GM23338 (cell line): ENCODE measurements around the gene GRIA1. TPM values are rescaled to one million over a fixed set of nuclear protein-coding genes. Genes with fewer than 3 reads are reported as not detected.

ENCODE experiments used
- ATAC-seq: fragments of 200-7000 bp; cut with Tn5 transposase; 3 replicates; pipeline ENCODE4 v1.9.1; 2020
- DNase-seq: peaks from one replicate; pipeline ENCODE4 v3.0.0-alpha.2; 2015; ENCODE audit warnings: low spot score
- H2AFZ ChIP-seq: fragments of 200-600 bp; sonication (generic); 2 replicates; pipeline ENCODE4 v1.8.0; 2016; ENCODE audit warnings: antibody characterized with exemption, mild to moderate bottlenecking, moderate library complexity
- H3F3A ChIP-seq: fragments of 200-600 bp; sonication (generic); replicated peaks from 2 replicates; pipeline ENCODE4 v1.8.0; 2017; ENCODE audit warnings: antibody characterized with exemption, mixed run types, low read depth
- H3K27ac ChIP-seq: fragments of 200-600 bp; sonication (generic); 2 replicates; pipeline ENCODE4 v1.6.1; 2016; ENCODE audit warnings: low read depth
- H3K27me3 ChIP-seq: fragments of 200-600 bp; sonication (generic); 2 replicates; pipeline ENCODE4 v1.8.0; 2016; ENCODE audit warnings: mild to moderate bottlenecking, mixed run types, moderate library complexity; ENCODE audit not compliant: insufficient read depth
- H3K36me3 ChIP-seq: fragments of 200-600 bp; sonication (generic); 2 replicates; pipeline ENCODE4 v1.8.0; 2016; ENCODE audit warnings: mild to moderate bottlenecking; ENCODE audit not compliant: insufficient read depth
- H3K4me1 ChIP-seq: fragments of 200-600 bp; sonication (generic); 2 replicates; pipeline ENCODE4 v1.8.0; 2016; ENCODE audit warnings: mild to moderate bottlenecking, moderate library complexity; ENCODE audit not compliant: insufficient read depth
- H3K4me2 ChIP-seq: fragments of 200-600 bp; sonication (generic); 2 replicates; pipeline ENCODE4 v1.7.1; 2017; ENCODE audit warnings: mixed run types
- H3K4me3 ChIP-seq: fragments of 200-600 bp; sonication (generic); 2 replicates; pipeline ENCODE4 v1.6.1; 2016; ENCODE audit warnings: mixed run types
- H3K79me2 ChIP-seq: fragments of 200-600 bp; sonication (generic); replicated peaks from 2 replicates; pipeline ENCODE4 v1.8.0; 2017; ENCODE audit warnings: mild to moderate bottlenecking; ENCODE audit not compliant: insufficient read depth
- H3K9me2 ChIP-seq: fragments of 200-600 bp; sonication (generic); 2 replicates; pipeline ENCODE4 v1.8.0; 2017; ENCODE audit not compliant: insufficient read depth
- H4K20me1 ChIP-seq: fragments of 200-600 bp; sonication (generic); replicated peaks from 2 replicates; pipeline ENCODE4 v1.8.0; 2017; ENCODE audit warnings: mild to moderate bottlenecking; ENCODE audit not compliant: insufficient read depth
- H3K27ac Mint-ChIP-seq: 2 replicates; pipeline ENCODE4 v1.8.0; 2020; ENCODE audit warnings: inconsistent platforms, mild to moderate bottlenecking, moderate library complexity, mixed read lengths
- H3K27me3 Mint-ChIP-seq: 3 replicates; pipeline ENCODE4 v1.8.0; 2022; ENCODE audit warnings: low read depth, mild to moderate bottlenecking, moderate library complexity, mixed read lengths, inconsistent platforms; ENCODE audit not compliant: insufficient read depth, poor library complexity
- H3K36me3 Mint-ChIP-seq: 3 replicates; pipeline ENCODE4 v1.8.0; 2021; ENCODE audit warnings: low read depth, mild to moderate bottlenecking, inconsistent platforms, moderate library complexity, mixed read lengths
- H3K4me1 Mint-ChIP-seq: 3 replicates; pipeline ENCODE4 v1.8.0; 2020; ENCODE audit warnings: mild to moderate bottlenecking, inconsistent platforms, mixed read lengths
- H3K4me3 Mint-ChIP-seq: 3 replicates; pipeline ENCODE4 v1.8.0; 2021; ENCODE audit warnings: moderate library complexity, mild to moderate bottlenecking, inconsistent platforms, mixed read lengths
- H3K9me3 Mint-ChIP-seq: 3 replicates; pipeline ENCODE4 v1.8.0; 2020; ENCODE audit warnings: moderate library complexity, mild to moderate bottlenecking, inconsistent platforms, mixed read lengths
- CREB1 ChIP-seq: fragments of 250-450 bp; sonication (Bioruptor Pico); IDR thresholded peaks from 2 replicates; pipeline ENCODE4 v1.5.0; 2020; ENCODE audit warnings: low read depth, mild to moderate bottlenecking, moderate library complexity
- CTCF ChIP-seq, 2 experiments: fragments of 200-600 bp in 1 of 2; sonication (generic) in 1 of 2; conservative IDR thresholded peaks; 2 replicates each; pipeline versions ENCODE4 v1.5.1 to v1.6.1; 2016 to 2017; ENCODE audit warnings: antibody characterized with exemption in 2 of 2, low read depth in 2 of 2, mild to moderate bottlenecking in 2 of 2, moderate library complexity in 1 of 2
- EZH2 ChIP-seq: fragments of 200-600 bp; sonication (generic); IDR thresholded peaks from one replicate; pipeline ENCODE4 v1.8.0; 2017; ENCODE audit warnings: antibody characterized with exemption, mild to moderate bottlenecking, low read depth; ENCODE audit not compliant: unreplicated experiment
- EZH2phosphoT487 ChIP-seq: fragments of 200-600 bp; sonication (generic); IDR thresholded peaks from one replicate; pipeline ENCODE4 v1.8.1; 2018; ENCODE audit warnings: antibody characterized with exemption; ENCODE audit not compliant: unreplicated experiment
- JUNB ChIP-seq: IDR thresholded peaks from one replicate; pipeline ENCODE4 v1.6.1; 2016; ENCODE audit warnings: antibody characterized with exemption; ENCODE audit not compliant: unreplicated experiment
- NANOG ChIP-seq: IDR thresholded peaks from 2 replicates; pipeline ENCODE4 v1.6.1; 2016; ENCODE audit warnings: antibody characterized with exemption, borderline replicate concordance
- POLR2AphosphoS5 ChIP-seq: IDR thresholded peaks from 2 replicates; pipeline ENCODE4 v1.6.1; 2016; ENCODE audit warnings: antibody characterized with exemption, low read depth
- STAT1 ChIP-seq: IDR thresholded peaks from one replicate; pipeline ENCODE4 v1.6.1; 2016; ENCODE audit warnings: antibody characterized with exemption; ENCODE audit not compliant: unreplicated experiment
- ZNF114 ChIP-seq: fragments of 250-450 bp; sonication (Bioruptor Pico); IDR thresholded peaks from 2 replicates; pipeline ENCODE4 v1.5.0; 2020; ENCODE audit warnings: mild to moderate bottlenecking, moderate library complexity
- ZNF331 ChIP-seq: fragments of 250-450 bp; sonication (Bioruptor Pico); IDR thresholded peaks from 2 replicates; pipeline ENCODE4 v1.5.0; 2020; ENCODE audit warnings: low read depth, mild to moderate bottlenecking, moderate library complexity
- ZNF462 ChIP-seq: fragments of 250-450 bp; sonication (Bioruptor Pico); IDR thresholded peaks from 2 replicates; pipeline ENCODE4 v1.5.0; 2020; ENCODE audit warnings: mild to moderate bottlenecking, moderate library complexity
- polyA plus RNA-seq: library from polyadenylated mRNA; unstranded; fragments of >200 nt; fragmentation: Nextera tagmentation; extraction: Ambion mirVana; gene quantifications from 2 replicates; pipeline ENCODE4 v1.2.1, GENCODE V29; 2016
- total RNA-seq: library from RNA; depleted of rRNA; stranded (reverse); fragments of >200 nt; shearing (Covaris generic); gene quantifications from 2 replicates; pipeline ENCODE4 v1.2.3, GENCODE V29; 2014
- TF ChIP-seq, protein P1 (sequence below): IDR thresholded peaks from 2 replicates; pipeline ENCODE4 v1.6.1; 2016; ENCODE audit warnings: antibody characterized with exemption
- TF ChIP-seq, protein P2 (sequence below): IDR thresholded peaks from one replicate; pipeline ENCODE4 v1.6.1; 2018; ENCODE audit warnings: antibody characterized with exemption; ENCODE audit not compliant: unreplicated experiment

GRIA1 gene
- total and polyA plus RNA-seq, 2 experiments from 2014 or later: 1.0 to 1.7 TPM

DNA sequence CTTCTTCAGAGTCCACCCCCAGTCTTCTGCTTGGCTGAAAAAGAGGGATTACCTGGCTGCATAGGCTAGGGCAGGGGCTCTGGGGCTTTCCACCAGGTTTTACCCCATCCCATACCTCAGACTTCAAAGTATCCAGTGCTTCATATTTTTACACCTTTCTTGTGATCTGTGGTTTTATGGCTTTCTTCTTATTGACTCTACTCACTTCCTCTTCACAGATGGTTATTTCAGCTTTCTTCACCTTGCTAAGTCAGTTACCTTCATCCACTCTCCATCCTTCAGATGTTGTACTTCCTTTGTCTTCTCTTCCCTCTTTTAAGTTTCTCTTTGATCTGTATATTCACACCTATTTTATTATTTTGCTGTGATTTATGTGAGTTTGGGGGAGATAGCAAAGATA is 104.3 kb downstream of the GRIA1 start:
- no peaks in the 10 kb centered on the region for H4K20me1 ChIP-seq
- no peak overlapping the region for H3K4me3 Mint-ChIP-seq
- H3K36me3 ChIP-seq: no peaks in the 10 kb centered on the region
- no peaks in the 10 kb centered on the region for H3K27me3 ChIP-seq
- H3K27me3 Mint-ChIP-seq: peaks cover 6% of the 10 kb centered on the region
- no peaks in the 10 kb centered on the region for H3K9me3 Mint-ChIP-seq
- no peak overlapping the region for H2AFZ ChIP-seq
- H3K4me1 Mint-ChIP-seq: no peaks in the 10 kb centered on the region
- no peak for ATAC-seq
- H3K36me3 Mint-ChIP-seq: no peaks in the 10 kb centered on the region
- no peaks in the 10 kb centered on the region for H3K79me2 ChIP-seq
- H3K9me2 ChIP-seq: no peaks in the 10 kb centered on the region
- H3K4me2 ChIP-seq: no peak overlapping the region
- H3K27ac Mint-ChIP-seq: no peak overlapping the region
- DNase-seq: no peak
- H3K4me1 ChIP-seq: no peaks in the 10 kb centered on the region
- H3F3A ChIP-seq: no peaks in the 10 kb centered on the region
- TF ChIP-seq POLR2AphosphoS5 (no peak), JUNB (no peak), ZNF331 (CRISPR knock-in tag) (no peak), ZNF462 (CRISPR knock-in tag) (no peak), CREB1 (no peak), EZH2phosphoT487 (no peak), NANOG (no peak), STAT1 (no peak), EZH2 (no peak), ZNF114 (CRISPR knock-in tag) (no peak), CTCF (conservative IDR thresholded peaks at IDR 0.05; ENCODE audit: low read depth in 2 of 2) (no peak)
- TF ChIP-seq, protein P1, sequence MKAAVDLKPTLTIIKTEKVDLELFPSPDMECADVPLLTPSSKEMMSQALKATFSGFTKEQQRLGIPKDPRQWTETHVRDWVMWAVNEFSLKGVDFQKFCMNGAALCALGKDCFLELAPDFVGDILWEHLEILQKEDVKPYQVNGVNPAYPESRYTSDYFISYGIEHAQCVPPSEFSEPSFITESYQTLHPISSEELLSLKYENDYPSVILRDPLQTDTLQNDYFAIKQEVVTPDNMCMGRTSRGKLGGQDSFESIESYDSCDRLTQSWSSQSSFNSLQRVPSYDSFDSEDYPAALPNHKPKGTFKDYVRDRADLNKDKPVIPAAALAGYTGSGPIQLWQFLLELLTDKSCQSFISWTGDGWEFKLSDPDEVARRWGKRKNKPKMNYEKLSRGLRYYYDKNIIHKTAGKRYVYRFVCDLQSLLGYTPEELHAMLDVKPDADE: no peak
- TF ChIP-seq, protein P2, sequence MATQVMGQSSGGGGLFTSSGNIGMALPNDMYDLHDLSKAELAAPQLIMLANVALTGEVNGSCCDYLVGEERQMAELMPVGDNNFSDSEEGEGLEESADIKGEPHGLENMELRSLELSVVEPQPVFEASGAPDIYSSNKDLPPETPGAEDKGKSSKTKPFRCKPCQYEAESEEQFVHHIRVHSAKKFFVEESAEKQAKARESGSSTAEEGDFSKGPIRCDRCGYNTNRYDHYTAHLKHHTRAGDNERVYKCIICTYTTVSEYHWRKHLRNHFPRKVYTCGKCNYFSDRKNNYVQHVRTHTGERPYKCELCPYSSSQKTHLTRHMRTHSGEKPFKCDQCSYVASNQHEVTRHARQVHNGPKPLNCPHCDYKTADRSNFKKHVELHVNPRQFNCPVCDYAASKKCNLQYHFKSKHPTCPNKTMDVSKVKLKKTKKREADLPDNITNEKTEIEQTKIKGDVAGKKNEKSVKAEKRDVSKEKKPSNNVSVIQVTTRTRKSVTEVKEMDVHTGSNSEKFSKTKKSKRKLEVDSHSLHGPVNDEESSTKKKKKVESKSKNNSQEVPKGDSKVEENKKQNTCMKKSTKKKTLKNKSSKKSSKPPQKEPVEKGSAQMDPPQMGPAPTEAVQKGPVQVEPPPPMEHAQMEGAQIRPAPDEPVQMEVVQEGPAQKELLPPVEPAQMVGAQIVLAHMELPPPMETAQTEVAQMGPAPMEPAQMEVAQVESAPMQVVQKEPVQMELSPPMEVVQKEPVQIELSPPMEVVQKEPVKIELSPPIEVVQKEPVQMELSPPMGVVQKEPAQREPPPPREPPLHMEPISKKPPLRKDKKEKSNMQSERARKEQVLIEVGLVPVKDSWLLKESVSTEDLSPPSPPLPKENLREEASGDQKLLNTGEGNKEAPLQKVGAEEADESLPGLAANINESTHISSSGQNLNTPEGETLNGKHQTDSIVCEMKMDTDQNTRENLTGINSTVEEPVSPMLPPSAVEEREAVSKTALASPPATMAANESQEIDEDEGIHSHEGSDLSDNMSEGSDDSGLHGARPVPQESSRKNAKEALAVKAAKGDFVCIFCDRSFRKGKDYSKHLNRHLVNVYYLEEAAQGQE: no peak
- H3K4me3 ChIP-seq: no peak overlapping the region
- H3K27ac ChIP-seq: no peak overlapping the region
